NOMO-1 (cell line): ENCODE data around the gene SIK3.
"Not testable (repeated sequence)": the region's sequence is repeated elsewhere in the genome, so short reads cannot be mapped to it uniquely, and the experiment has no call there.

Experiments used
- DNase-seq, 2 experiments: peaks; one replicate each; lab custom pipeline; 2025; ENCODE audit not compliant: unreplicated experiment in 2 of 2; lab: John Stamatoyannopoulos, UW

The SIK3 gene

DNA sequence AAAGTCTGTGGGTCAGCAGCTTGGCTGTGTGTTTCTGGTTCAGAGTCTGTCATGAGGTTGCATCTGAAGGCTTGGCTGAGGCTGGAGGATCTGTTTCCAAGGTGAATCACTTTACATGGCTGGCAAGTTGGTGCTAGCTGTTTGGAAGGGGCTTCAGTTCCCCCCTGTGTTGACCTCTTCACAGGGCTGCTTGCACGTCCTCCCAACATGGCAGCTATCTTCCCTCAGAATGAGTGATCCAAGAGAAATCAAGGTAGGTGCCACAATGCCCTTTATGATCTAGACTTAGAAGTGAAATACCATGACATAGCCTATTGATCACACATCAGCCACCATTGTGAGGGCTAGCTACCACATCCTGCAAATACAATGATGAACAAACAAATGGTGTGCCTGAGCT, 285.1 kb downstream of the SIK3 start:
- no peak for DNase-seq

DNA sequence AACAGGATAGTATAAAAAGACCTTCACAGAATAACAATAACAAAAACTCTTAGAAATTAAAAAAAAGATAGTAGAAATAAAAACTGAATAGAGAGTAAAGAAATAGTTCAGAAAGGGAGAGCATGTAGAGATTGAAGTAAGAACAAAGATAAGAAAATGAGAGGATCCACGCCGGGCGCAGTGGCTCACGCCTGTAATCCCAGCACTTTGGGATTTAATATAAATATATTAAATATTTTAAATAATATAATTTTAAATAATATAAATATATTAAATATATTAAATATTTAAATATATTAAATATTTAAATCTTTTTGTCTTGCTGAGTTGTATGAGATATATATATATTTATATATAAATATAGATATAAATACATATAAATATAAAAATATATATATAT, 286.1 kb downstream of the SIK3 start:
- no peak for DNase-seq

DNA sequence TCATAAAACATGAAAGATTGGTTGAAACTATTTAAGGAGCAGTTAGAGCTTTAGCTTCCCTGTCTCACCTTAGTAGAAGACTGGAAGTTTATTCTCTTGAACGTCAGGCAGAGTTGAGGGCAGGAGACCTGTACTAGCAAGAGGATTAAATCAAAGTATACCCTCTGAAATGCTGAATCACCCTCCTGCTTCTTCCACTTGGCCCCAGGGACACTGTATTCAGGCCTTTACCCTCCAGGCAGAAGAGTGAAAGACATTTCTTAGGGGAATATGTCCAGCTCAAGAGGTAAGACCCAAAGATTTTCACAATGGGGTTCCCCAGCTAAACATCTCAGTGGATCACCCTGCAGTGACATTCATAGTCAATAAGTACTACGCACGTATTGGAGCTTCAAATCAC, 287.0 kb downstream of the SIK3 start:
- DNase-seq, result no peak

DNA sequence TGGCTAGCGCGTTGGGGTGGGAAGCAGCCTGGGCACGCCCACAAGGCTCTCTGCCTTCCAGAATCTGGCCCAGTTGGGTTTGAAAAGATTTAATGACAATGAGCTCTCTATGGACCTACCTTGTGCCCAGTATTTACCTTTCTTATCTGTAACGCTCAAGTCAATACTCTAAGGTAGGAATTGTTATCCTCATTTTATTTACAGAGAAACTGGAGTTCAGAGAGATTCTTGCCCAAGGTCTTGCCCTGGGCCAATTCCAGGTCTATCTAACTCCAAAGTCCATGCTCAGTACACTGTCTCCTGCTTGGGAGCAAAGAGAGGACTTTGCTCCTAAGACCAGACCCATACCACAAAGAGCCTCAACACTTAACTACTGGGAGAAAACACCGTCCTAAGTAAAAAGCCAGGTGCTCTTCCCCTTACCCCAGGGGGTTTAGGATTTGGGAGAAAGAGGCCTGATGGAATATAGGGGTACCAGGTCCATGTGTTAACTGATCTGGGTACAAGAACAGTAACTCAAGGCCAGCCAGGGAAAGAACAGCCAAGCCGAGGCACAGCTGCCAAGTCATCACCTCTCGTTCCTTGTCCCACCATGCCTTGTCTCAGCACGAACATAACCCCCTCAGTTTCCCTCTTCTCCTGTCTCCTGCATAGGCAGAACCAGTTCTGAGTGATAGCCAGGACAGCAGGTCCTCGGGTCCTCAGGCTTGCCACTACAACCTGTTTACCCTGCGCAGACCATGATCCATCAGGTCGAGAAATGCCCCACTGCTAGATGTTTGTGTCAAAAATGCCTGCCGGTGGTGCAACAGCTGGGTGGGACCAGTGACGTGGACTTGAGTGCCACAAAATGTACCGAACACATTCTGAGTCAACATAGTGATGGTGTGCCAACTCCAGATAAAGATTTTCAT, 289.7 kb downstream of the SIK3 start:
- DNase-seq, result no peak

DNA sequence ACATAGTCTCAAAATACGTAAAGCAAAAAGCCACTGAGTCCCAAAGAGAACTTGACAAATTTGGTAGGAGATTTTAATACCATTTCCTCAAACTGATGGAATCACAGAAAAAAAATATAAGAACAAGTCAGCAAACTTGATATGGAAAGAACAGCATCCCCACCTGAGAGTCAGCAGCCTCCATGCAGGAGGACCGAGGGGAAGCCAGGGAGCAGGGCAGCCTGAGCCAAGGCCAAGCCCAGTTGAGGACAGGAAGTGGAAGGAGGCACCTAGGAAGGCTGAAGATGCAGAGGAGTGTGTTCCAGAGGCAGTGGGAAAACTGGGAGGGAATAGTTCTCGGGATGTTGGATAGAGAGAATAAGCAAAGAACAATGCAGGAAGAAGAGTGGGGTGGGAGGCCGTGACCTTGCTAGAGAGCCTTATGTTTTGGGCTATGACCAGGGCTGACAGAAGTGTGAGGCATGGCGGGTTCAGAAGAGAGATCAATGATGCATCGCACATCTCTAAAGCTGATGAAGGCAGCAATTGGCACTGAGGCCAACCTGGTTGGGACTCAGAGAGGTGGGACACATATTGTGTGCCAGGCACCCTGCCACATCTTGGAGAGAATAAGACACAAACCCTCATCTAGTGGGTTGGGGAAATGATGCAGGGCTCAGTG, 290.5 kb downstream of the SIK3 start:
- no peak for DNase-seq

DNA sequence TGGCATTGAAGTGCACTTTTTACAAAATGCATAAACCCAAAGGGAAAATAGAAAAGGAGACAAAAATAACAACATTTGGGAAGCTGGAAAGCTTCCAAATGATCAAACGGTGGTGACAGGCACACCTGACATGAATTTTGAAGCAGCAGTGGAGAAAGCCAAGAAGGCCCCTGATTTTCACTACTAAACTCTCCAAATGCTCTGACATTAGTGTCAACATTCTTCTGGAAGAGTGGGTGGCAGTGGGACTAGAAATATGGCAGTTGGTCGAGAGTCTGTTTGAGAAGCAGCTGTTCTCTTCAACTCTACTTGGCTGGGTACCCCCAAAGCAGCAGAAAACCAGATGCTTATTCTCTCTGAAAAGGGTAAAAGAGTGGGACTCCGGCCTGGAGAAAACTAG, 294.2 kb downstream of the SIK3 start:
- no peak for DNase-seq

DNA sequence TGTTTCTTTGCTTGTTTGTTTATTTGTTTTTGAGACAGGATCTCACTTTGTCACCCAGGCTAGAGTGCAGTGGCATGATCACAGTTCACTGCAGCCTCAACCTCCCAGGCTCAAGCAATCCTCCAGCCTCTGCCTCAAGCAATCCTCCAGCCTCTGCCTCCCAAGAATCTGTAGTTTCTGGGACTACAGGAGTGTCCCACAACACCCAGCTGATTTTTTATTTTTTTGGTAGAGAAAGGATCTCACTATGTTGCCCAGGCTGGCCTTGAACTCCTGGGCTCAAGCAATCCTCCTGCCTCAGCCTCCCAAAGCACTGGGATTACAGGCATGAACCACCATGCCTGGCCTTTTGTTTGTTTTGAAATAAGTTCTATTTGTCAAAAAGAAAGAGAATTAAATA, 296.6 kb downstream of the SIK3 start:
- not testable (repeated sequence) for DNase-seq

DNA sequence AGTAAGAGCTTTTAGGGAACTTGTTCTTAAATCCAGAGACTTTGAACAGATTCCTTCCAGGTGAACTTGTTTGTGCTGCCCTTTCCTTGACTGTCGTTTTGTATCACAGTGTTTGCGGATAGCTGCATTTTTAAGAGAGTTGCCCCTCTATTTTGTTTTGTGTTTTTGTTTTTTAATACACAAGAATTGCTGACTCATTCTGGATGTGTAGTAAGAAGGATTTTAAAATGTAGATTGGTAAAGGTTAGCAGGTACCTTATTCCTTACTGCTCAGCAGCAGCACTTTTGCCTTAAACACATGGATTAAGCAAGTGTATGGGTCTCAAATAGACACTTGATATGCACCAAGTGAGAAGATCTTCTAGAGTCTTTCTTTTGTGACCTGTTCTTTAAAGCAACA, 297.6 kb downstream of the SIK3 start:
- no peak for DNase-seq

DNA sequence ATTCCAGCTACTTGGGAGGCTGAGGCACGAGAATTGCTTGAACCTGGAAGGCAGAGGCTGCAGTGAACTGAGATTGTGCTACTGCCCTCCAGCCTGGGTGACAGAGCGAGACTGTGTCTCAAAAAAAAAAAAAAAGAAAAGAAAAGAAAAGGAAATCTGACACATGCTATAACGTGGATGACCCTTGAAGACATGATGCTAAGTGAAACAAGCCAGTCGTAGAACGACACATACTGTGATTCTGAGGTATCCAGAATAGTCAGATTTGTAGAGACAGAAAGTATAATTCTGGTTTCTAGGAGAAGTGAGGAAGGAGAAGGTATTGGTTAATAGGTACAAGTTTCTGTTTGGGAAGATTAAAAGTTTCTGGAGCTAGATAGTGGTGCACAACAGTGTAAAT, 299.9 kb downstream of the SIK3 start:
- no peak for DNase-seq

DNA sequence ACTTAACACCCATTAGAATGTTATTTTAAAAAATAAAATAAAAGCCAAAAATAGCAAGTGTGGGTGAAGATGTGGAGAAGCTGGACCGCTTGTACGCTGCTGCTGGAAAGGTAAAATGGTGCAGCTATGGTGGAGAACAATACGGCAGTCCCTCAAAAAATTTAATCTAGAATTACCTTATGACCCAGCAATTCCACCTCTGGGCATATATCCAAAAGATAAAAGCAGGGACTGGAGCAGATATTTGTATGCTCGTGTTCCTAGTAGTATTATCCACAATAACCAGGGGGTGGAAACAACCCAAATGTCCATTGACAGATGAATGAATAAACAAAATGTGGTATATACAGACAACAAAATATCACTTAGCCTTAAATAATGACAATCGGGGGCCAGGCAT, 300.4 kb downstream of the SIK3 start:
- DNase-seq, result no peak

DNA sequence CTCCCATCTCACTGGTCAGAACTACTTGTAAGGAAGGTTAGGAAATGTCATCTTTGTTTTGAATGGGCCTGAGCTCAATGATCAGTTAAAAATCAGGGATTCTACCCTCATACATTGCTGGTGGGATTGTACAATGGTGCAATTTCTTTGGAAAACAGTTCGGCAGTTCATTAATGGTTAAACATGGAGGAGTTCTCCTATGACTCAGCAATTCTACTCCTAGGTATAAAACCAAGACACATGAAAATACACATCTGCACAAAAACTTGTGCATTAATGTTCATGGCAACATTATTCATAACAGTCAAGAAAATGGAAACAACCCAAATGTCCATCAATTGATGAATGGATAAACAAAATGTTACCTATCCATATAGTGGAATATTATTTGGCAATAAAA, 301.7 kb downstream of the SIK3 start:
- DNase-seq, result no peak

DNA sequence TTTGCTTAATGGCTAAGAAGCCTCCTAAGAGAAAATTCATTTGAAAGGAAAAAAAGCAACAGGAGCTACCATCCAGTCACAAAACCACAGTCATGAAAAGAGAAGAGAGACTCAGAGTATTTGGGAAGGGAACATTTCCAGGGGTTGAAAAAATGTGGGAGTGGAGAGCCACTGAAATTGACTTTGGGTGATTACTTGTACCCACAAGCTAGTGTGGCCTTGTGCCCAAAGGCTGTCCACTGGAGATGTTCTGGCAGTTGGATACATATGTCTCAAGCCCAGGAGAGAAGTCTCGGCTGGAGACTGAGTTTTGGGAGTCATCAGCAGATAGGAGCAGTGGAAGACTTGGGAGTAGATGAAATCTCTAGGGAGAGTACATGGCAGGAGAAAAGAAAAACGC, 303.4 kb downstream of the SIK3 start:
- no peak for DNase-seq

DNA sequence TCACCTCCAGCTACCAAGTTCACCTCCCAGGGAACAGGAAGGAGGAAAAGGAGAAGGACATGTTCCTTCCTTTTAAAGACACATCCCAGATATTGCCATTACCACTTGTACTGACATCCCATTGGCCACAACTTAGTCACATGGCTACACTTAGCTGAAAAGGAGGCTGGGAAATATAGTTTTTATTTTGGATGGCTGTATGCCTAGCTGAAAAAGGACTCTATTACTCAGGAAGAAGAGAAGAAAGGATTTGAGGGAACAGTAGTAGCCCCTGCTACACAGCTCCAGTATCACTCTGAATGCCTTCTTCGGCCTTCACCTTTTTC, 304.5 kb downstream of the SIK3 start:
- no peak for DNase-seq
